Neural cell (in vitro differentiated cells): Measurements from ENCODE around the gene USP38.

Experiments used
- EP300 ChIP-seq: fragments of 450-650 bp; conservative IDR thresholded peaks from 2 replicates; pipeline ENCODE4 v1.6.1; 2014; ENCODE audit warnings: antibody characterized with exemption, mild to moderate bottlenecking, moderate library complexity; ENCODE audit not compliant: poor library complexity, severe bottlenecking
- EZH2 ChIP-seq: fragments of 200-600, 300-800 bp; shearing (Covaris generic), sonication (generic); IDR thresholded peaks from 2 replicates; pipeline ENCODE4 v1.6.1; 2014; ENCODE audit warnings: antibody characterized with exemption, low read length, borderline replicate concordance, mild to moderate bottlenecking; ENCODE audit not compliant: insufficient read depth, poor library complexity, severe bottlenecking
- MXI1 ChIP-seq: fragments of 450-650 bp; conservative IDR thresholded peaks from 2 replicates; pipeline ENCODE4 v1.6.1; 2014; ENCODE audit warnings: antibody characterized with exemption, mild to moderate bottlenecking; ENCODE audit not compliant: poor library complexity, severe bottlenecking
- POLR2AphosphoS5 ChIP-seq: IDR thresholded peaks from 2 replicates; pipeline ENCODE4 v1.6.1; 2012
- RAD21 ChIP-seq: fragments of 450-650 bp; conservative IDR thresholded peaks from 2 replicates; pipeline ENCODE4 v1.6.1; 2014; ENCODE audit warnings: antibody characterized with exemption, mild to moderate bottlenecking, moderate library complexity
- TAF1 ChIP-seq: IDR thresholded peaks from 2 replicates; pipeline ENCODE4 v1.6.1; 2012; ENCODE audit warnings: low read depth
- TF ChIP-seq, protein P1 (sequence below): IDR thresholded peaks from 2 replicates; pipeline ENCODE4 v1.6.1; 2012; ENCODE audit warnings: borderline replicate concordance
- TF ChIP-seq, protein P2 (sequence below): fragments of 450-650 bp; IDR thresholded peaks from 2 replicates; pipeline ENCODE4 v1.5.1; 2014; ENCODE audit warnings: antibody characterized with exemption, mild to moderate bottlenecking, moderate library complexity; ENCODE audit not compliant: poor library complexity, severe bottlenecking

DNA sequence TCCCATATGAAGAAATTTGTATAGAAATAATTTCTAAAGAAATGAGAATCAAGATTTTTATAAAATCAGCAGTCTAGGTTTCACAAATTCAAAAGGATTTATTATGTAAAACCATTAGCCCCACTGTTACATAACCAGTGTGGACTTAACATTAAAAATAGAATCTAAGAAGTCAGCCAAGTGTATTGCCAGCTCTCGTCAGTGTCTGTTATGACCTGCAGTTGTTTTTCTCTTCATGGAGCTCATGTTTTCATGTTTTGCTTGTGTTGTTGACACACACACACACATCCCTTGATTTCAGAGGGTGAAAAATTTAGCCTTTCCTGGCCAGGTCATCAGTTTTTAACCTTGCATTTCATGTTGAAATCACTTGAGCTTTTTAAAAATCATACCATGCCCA, 39.5 kb downstream of the USP38 start:
- TF ChIP-seq POLR2AphosphoS5 (no peak), RAD21 (no peak), EP300 (no peak), TAF1 (no peak), MXI1 (no peak), EZH2 (no peak)
- TF ChIP-seq, protein P1, sequence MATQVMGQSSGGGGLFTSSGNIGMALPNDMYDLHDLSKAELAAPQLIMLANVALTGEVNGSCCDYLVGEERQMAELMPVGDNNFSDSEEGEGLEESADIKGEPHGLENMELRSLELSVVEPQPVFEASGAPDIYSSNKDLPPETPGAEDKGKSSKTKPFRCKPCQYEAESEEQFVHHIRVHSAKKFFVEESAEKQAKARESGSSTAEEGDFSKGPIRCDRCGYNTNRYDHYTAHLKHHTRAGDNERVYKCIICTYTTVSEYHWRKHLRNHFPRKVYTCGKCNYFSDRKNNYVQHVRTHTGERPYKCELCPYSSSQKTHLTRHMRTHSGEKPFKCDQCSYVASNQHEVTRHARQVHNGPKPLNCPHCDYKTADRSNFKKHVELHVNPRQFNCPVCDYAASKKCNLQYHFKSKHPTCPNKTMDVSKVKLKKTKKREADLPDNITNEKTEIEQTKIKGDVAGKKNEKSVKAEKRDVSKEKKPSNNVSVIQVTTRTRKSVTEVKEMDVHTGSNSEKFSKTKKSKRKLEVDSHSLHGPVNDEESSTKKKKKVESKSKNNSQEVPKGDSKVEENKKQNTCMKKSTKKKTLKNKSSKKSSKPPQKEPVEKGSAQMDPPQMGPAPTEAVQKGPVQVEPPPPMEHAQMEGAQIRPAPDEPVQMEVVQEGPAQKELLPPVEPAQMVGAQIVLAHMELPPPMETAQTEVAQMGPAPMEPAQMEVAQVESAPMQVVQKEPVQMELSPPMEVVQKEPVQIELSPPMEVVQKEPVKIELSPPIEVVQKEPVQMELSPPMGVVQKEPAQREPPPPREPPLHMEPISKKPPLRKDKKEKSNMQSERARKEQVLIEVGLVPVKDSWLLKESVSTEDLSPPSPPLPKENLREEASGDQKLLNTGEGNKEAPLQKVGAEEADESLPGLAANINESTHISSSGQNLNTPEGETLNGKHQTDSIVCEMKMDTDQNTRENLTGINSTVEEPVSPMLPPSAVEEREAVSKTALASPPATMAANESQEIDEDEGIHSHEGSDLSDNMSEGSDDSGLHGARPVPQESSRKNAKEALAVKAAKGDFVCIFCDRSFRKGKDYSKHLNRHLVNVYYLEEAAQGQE: no peak
- TF ChIP-seq, protein P2, sequence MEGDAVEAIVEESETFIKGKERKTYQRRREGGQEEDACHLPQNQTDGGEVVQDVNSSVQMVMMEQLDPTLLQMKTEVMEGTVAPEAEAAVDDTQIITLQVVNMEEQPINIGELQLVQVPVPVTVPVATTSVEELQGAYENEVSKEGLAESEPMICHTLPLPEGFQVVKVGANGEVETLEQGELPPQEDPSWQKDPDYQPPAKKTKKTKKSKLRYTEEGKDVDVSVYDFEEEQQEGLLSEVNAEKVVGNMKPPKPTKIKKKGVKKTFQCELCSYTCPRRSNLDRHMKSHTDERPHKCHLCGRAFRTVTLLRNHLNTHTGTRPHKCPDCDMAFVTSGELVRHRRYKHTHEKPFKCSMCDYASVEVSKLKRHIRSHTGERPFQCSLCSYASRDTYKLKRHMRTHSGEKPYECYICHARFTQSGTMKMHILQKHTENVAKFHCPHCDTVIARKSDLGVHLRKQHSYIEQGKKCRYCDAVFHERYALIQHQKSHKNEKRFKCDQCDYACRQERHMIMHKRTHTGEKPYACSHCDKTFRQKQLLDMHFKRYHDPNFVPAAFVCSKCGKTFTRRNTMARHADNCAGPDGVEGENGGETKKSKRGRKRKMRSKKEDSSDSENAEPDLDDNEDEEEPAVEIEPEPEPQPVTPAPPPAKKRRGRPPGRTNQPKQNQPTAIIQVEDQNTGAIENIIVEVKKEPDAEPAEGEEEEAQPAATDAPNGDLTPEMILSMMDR: no peak
